Stimulated activated CD8-positive, alpha-beta memory T cell treated with anti-CD3 and anti-CD28 coated beads, Interleukin-7, amount 100 ng/mL, for 4 hours (primary cell): ENCODE measurements around the gene BRD4.

Source experiments
- DNase-seq, 2 donors: peaks; one replicate each; pipeline ENCODE4 v3.0.0-alpha.2; 2020; ENCODE audit warnings: low read depth in 2 of 2

Gene BRD4

GRCh38 chr19:15289673-15290072 is 42.7 kb downstream of the BRD4 start:
- DNase-seq, result no peak

- DNase-seq, result no peak
These were observed 44.0 kb downstream of the BRD4 start for GRCh38 chr19:15288146-15288963.

GRCh38 chr19:15287496-15287895 is 44.8 kb downstream of the BRD4 start:
- no peak for DNase-seq

- no peak for DNase-seq
These were observed 45.5 kb downstream of the BRD4 start for GRCh38 chr19:15286688-15287365.

- DNase-seq, result no peak
These were observed 46.3 kb downstream of the BRD4 start for GRCh38 chr19:15285896-15286591.

GRCh38 chr19:15284896-15285295 is 47.4 kb downstream of the BRD4 start:
- no peak for DNase-seq

GRCh38 chr19:15284091-15284490 is 48.2 kb downstream of the BRD4 start:
- no peak for DNase-seq

GRCh38 chr19:15283141-15283883 is 49.0 kb downstream of the BRD4 start:
- no peak for DNase-seq

GRCh38 chr19:15282311-15282705 is 50.0 kb downstream of the BRD4 start:
- no peak for DNase-seq

GRCh38 chr19:15280915-15281683 is 51.2 kb downstream of the BRD4 start:
- DNase-seq, result no peak

- DNase-seq, result no peak
These were observed 52.2 kb downstream of the BRD4 start for GRCh38 chr19:15280048-15280725.

GRCh38 chr19:15279326-15279904 is 52.9 kb downstream of the BRD4 start:
- DNase-seq, result no peak

- DNase-seq, result no peak
These were observed 55.6 kb downstream of the BRD4 start for GRCh38 chr19:15276620-15277215.

GRCh38 chr19:15274477-15274876 is 57.9 kb downstream of the BRD4 start:
- no peak for DNase-seq

GRCh38 chr19:15269806-15270205 is 62.5 kb downstream of the BRD4 start:
- no peak for DNase-seq

GRCh38 chr19:15268928-15269253 is 63.4 kb downstream of the BRD4 start:
- no peak for DNase-seq

- no peak for DNase-seq
These were observed 64.0 kb downstream of the BRD4 start for GRCh38 chr19:15268192-15268927.

- DNase-seq, result no peak
These were observed 65.7 kb downstream of the BRD4 start for GRCh38 chr19:15266683-15267082.

- DNase-seq, result no peak
These were observed 66.5 kb downstream of the BRD4 start for GRCh38 chr19:15265850-15266248.
